Measurements from ENCODE around the gene SLC30A7.
"Not testable (repeated sequence)": the region's sequence is repeated elsewhere in the genome, so short reads cannot be mapped to it uniquely, and the experiment has no call there.

SLC30A7 gene

GRCh38 chr1:100892554-100892953 is 3.3 kb upstream of the SLC30A7 start:
- no peak for DNase-seq

DNA sequence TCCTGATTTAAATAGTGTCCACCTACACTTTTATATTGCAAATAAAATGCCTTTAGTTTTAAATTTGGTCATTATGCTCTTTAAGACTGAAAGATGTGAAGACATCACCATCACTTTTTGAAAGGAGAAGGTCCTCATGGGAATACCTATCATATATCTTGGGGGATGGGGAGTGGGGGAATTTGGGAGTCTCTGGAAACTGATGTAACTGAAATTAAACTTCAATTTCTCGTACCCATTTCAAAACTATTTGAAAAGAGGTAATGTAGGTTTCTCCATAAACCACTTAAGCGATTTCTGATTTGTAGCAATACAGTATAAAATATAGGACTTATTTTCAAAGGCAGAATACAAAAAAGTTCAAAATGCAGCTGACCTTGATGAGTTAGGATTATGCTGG is 2.2 kb upstream of the SLC30A7 start:
- no peak for DNase-seq

GRCh38 chr1:100894603-100895539 is 1.0 kb upstream of the SLC30A7 start, which contains the start of gene EXTL2:
Gene EXTL2, minus strand, starts transcription at chr1:100894842. Its CDS starts 6,085 bp downstream, at chr1:100888757.
- peak; percentile 67 for DNase-seq

- DNase-seq = peak; percentile 60
Observed at GRCh38 chr1:100896481-100896982, 642 bp downstream of the SLC30A7 start.

GRCh38 chr1:100902365-100902764 is 6.5 kb downstream of the SLC30A7 start:
- DNase-seq = no peak

DNA sequence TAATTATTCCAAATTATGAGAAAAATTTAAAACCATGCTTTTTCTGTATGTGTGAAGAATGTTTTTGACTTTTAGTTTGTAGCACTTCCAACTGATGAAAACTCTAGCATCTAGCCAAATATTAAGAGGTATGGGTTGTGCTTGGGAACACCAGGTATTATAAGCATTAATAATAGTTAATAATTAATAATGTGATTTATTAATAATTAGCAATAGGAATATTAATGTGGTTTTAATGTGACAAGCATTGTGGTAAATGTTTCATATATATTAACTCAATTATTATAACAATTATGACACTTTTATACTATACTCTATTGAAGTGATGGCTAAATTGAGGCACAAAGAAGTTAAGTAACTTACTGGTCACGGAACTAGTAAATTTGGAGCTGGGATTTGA is 7.9 kb downstream of the SLC30A7 start:
- DNase-seq = no peak

DNA sequence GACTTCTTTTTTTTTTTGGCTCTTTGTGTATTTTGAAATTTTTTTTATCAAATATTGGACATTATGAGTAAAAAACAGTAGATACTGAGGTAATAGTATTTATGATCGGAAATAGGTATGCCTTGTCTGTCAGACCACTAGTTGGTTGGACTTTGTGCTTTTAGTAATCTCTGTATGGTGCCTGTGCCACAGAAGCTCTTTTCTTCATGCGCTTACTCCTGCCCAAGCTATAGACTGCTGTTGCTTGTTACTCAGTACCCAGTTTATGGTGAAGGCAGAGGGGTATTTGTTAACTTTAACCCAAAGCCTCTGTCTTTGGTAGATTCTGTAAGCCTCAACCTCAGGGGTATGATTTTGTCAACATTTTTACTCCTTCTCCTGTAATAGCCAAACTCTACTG is 8.6 kb downstream of the SLC30A7 start:
- no peak for DNase-seq

- no peak for DNase-seq
Observed at GRCh38 chr1:100905181-100905580, 9.3 kb downstream of the SLC30A7 start.

GRCh38 chr1:100907887-100908286 is 12.0 kb downstream of the SLC30A7 start:
- DNase-seq = no peak

GRCh38 chr1:100909018-100909417 is 13.1 kb downstream of the SLC30A7 start:
- no peak for DNase-seq

DNA sequence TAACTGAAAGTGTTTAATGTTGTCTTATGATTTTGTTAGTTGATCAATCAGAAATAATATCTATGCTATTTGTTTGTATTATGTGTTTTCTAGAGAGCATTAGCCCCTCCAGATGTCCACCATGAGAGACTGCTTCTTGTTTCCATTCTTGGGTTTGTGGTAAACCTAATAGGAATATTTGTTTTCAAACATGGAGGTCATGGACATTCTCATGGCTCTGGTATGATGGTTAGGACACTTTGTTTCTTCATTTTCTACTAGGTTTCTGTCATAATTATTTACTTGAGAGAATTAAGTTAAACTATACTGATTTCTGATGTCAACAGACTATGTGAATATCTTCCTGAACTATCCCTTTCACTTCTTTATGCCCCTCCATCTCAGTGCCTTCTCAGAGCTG is 16.1 kb downstream of the SLC30A7 start:
- no peak for DNase-seq

- DNase-seq = no peak
Observed at GRCh38 chr1:100921110-100921706, 25.3 kb downstream of the SLC30A7 start.

GRCh38 chr1:100924212-100924611 is 28.3 kb downstream of the SLC30A7 start:
- DNase-seq = peak; percentile 37

DNA sequence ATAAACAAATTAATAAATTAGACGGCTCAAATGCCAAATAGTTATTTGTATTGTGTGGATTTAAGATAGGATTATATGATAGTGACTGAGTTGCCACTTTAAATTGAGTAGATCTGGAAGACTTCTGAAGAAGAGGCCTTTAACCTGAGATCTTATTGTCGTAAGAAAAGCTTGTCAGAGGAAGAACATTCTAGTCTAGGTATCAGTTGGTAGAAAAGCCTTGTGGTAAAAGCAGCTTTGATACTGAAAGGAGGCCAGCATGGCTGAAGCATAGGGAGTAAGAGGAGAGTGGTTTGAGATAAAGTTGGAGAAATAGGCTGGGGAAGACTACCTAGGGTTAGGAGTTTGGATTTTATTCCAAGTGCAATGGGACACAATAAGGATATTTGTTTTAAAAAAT is 29.1 kb downstream of the SLC30A7 start:
- DNase-seq = no peak

- no peak for DNase-seq
Observed at GRCh38 chr1:100926240-100926639, 30.4 kb downstream of the SLC30A7 start.

GRCh38 chr1:100927276-100927675 is 31.4 kb downstream of the SLC30A7 start:
- peak; percentile 25 for DNase-seq

GRCh38 chr1:100928128-100928527 is 32.2 kb downstream of the SLC30A7 start:
- no peak for DNase-seq

DNA sequence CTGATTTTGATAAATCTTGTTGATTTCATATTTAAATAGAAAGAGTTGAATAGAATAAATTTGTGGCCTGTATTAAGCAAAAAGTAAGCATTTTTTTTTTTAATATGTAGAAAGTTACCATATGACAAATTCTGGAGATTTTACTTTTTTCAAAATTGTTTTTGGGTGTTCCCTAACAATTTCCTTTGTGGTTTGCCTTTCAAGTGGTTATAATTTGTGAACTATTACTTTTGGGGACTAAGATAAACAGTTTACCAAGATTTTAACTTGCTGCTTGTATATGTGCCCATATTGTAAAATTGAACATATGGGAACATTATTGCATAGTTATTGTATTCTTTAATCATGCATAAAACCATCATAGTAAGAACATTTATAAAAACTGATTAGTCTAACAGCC is 34.6 kb downstream of the SLC30A7 start:
- no peak for DNase-seq

DNA sequence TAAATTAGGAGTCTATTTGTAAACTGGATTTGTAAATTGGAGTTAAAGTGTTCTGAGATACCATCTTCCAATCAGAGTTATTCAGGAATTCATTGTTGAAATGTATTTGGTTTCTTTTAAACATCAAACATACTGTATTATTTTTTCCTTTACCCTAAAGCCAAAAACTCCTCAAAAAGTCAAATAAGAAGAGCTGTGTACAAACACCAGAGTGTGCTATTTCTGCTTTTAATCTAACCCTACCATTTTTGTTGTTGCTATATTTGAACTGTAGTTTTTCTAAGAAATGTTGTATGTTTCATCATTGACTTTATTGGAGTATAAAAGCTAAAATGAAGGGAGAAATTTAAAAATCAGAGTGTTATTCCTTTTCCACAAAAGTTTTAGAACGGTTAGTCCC is 35.8 kb downstream of the SLC30A7 start:
- DNase-seq = no peak

GRCh38 chr1:100933555-100933954 is 37.7 kb downstream of the SLC30A7 start:
- DNase-seq = not testable (repeated sequence)

- no peak for DNase-seq
Observed at GRCh38 chr1:100936194-100936967, 40.5 kb downstream of the SLC30A7 start.

- DNase-seq = no peak
Observed at GRCh38 chr1:100941098-100941527, 45.2 kb downstream of the SLC30A7 start.

DNA sequence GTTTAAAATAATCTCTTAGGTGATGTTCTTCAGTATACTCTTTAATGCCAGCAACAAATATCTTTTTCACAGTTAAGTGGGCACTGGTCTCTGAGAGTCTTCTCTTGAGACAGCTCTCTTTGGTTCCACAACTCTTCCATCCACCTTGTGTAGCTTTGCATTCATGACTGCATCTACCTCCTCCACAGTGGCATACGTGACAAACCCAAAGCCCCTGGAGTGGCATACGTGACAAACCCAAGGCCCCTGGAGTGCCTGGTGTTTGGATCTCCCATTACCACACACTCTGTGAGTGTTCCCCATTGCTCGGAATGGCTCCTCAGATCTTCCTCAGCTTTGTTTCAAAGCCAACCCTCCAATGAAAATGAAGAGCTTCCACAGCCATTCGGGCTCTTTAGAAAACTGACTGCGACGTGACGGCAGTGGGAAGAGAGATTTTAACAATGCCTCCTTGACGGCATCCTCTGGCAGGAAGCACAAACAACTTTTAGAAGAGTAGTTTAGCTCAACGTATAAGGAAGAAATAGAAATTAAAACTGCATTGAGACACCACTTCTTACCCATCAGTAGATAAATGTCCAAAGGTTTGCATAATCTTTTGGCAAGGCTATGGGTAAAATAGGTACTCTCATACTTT is 45.8 kb downstream of the SLC30A7 start:
- no peak for DNase-seq

All from activated naive CD4-positive, alpha-beta T cell treated with anti-CD3 and anti-CD28 coated beads, Interleukin-2, amount 50 U/mL, for 16 hours (primary cell).